ENCODE measurements around the gene ZNF808. TPM values are rescaled to one million over a fixed set of nuclear protein-coding genes. Genes with fewer than 3 reads are reported as not detected.
"Not testable (repeated sequence)": the region's sequence is repeated elsewhere in the genome, so short reads cannot be mapped to it uniquely, and the experiment has no call there.

The ZNF808 gene
- total RNA-seq, 5 donors from 2014 or later (not counting 1 experiment from before 2014, with no cell fraction given) = 26.5 to 46.7 (median 41.3) TPM

GRCh38 chr19:52518646-52519045, 8.8 kb upstream of the ZNF808 start:
- Mint-ChIP-seq H3K27ac (no peak overlapping the region), H3K27me3 (peaks cover 7 to 10% of the 10 kb centered on the region in 2 donors), H3K36me3 (peaks cover 19% of the 10 kb centered on the region), H3K9me3 (peaks cover 10 to 55% (median 42%) of the 10 kb centered on the region in 3 donors), H3K4me1 (no peaks in the 10 kb centered on the region), H3K4me3 (no peak overlapping the region)
- 20% methylated on average over 1 of the region's 2 CpGs for WGBS (ENCODE audit: insufficient coverage)
- CTCF ChIA-PET = no interaction called here
- H3K4me1 ChIP-seq (ENCODE audit: control insufficient read depth in 1 of 2, extremely low read depth in 1 of 2, insufficient read depth in 2 of 2, low read length in 2 of 2) = no peaks in the 10 kb centered on the region
- no peak for DNase-seq
- POLR2A ChIA-PET = no interaction called here
- H3K27me3 ChIP-seq (replicated peaks in 1 of 2; ENCODE audit: control insufficient read depth in 2 of 2, extremely low read depth in 1 of 2, insufficient read depth in 2 of 2, low read length in 1 of 2) = peaks cover 0 to 11% of the 10 kb centered on the region in 2 experiments
- no peaks in the 10 kb centered on the region for H3K36me3 ChIP-seq (ENCODE audit: control insufficient read depth in 2 of 2, extremely low read depth in 1 of 2, insufficient read depth in 1 of 2, low read length in 1 of 2)
- ATAC-seq (replicated peaks in 1 of 4) = no peak
- no peak overlapping the region for H3K27ac ChIP-seq (ENCODE audit: low read length)
- no peak overlapping the region for H3K4me3 ChIP-seq (ENCODE audit: control insufficient read depth in 1 of 2, extremely low read depth in 1 of 2, low read length in 1 of 2)
- no peaks in the 10 kb centered on the region for H3K9me3 ChIP-seq

- ATAC-seq (replicated peaks in 1 of 4); H3K9me3 ChIP-seq; H3K4me3 ChIP-seq (ENCODE audit: control insufficient read depth in 1 of 2, extremely low read depth in 1 of 2, low read length in 1 of 2); H3K36me3 ChIP-seq (ENCODE audit: control insufficient read depth in 2 of 2, extremely low read depth in 1 of 2, insufficient read depth in 1 of 2, low read length in 1 of 2); H3K27ac Mint-ChIP-seq; H3K4me1 Mint-ChIP-seq; DNase-seq; CTCF ChIA-PET; H3K4me1 ChIP-seq (ENCODE audit: control insufficient read depth in 1 of 2, extremely low read depth in 1 of 2, insufficient read depth in 2 of 2, low read length in 2 of 2); POLR2A ChIA-PET; H3K4me3 Mint-ChIP-seq; H3K27ac ChIP-seq (ENCODE audit: low read length); H3K27me3 Mint-ChIP-seq: not testable (repeated sequence)
- Mint-ChIP-seq H3K36me3 (peaks cover 14% of the 10 kb centered on the region), H3K9me3 (peaks cover 10 to 49% (median 39%) of the 10 kb centered on the region in 3 donors)
- H3K27me3 ChIP-seq (replicated peaks in 1 of 2; ENCODE audit: control insufficient read depth in 2 of 2, extremely low read depth in 1 of 2, insufficient read depth in 2 of 2, low read length in 1 of 2) = peaks cover 0 to 11% of the 10 kb centered on the region in 2 experiments
- 90% methylated on average over 4 of the region's 7 CpGs for WGBS (ENCODE audit: insufficient coverage)
Measured at GRCh38 chr19:52519175-52519574, 8.3 kb upstream of the ZNF808 start.

GRCh38 chr19:52520013-52520412, 7.5 kb upstream of the ZNF808 start:
- CTCF ChIA-PET = no interaction called here
- Mint-ChIP-seq H3K27me3 (peaks cover 7 to 10% of the 10 kb centered on the region in 2 donors), H3K4me3 (no peak overlapping the region), H3K4me1 (no peaks in the 10 kb centered on the region), H3K9me3 (peaks cover 10 to 45% (median 35%) of the 10 kb centered on the region in 3 donors), H3K36me3 (peaks cover 11% of the 10 kb centered on the region), H3K27ac (no peak overlapping the region)
- no peak overlapping the region for H3K4me3 ChIP-seq (ENCODE audit: control insufficient read depth in 1 of 2, extremely low read depth in 1 of 2, low read length in 1 of 2)
- peaks cover 0 to 11% of the 10 kb centered on the region in 2 experiments for H3K27me3 ChIP-seq (replicated peaks in 1 of 2; ENCODE audit: control insufficient read depth in 2 of 2, extremely low read depth in 1 of 2, insufficient read depth in 2 of 2, low read length in 1 of 2)
- no peak overlapping the region for H3K27ac ChIP-seq (ENCODE audit: low read length)
- no peaks in the 10 kb centered on the region for H3K36me3 ChIP-seq (ENCODE audit: control insufficient read depth in 2 of 2, extremely low read depth in 1 of 2, insufficient read depth in 1 of 2, low read length in 1 of 2)
- no CpG with 5 or more reads among the region's 4 CpGs for WGBS (ENCODE audit: insufficient coverage)
- H3K4me1 ChIP-seq (ENCODE audit: control insufficient read depth in 1 of 2, extremely low read depth in 1 of 2, insufficient read depth in 2 of 2, low read length in 2 of 2) = no peaks in the 10 kb centered on the region
- no peak for ATAC-seq (replicated peaks in 1 of 4)
- H3K9me3 ChIP-seq = no peaks in the 10 kb centered on the region
- DNase-seq = no peak
- POLR2A ChIA-PET = no interaction called here

GRCh38 chr19:52522551-52522950, 4.9 kb upstream of the ZNF808 start:
- peaks cover 7 to 31% (median 21%) of the 10 kb centered on the region in 3 donors for H3K9me3 Mint-ChIP-seq
- POLR2A ChIA-PET = no interaction called here

GRCh38 chr19:52524086-52524485, 3.4 kb upstream of the ZNF808 start:
- Histone ChIP-seq H3K4me3 (ENCODE audit: control insufficient read depth in 1 of 2, extremely low read depth in 1 of 2, low read length in 1 of 2) (no peak overlapping the region), H3K9me3 (no peaks in the 10 kb centered on the region), H3K27me3 (replicated peaks in 1 of 2; ENCODE audit: control insufficient read depth in 2 of 2, extremely low read depth in 1 of 2, insufficient read depth in 2 of 2, low read length in 1 of 2) (peaks cover 0 to 4% of the 10 kb centered on the region in 2 experiments), H3K27ac (ENCODE audit: low read length) (no peak overlapping the region), H3K4me1 (ENCODE audit: control insufficient read depth in 1 of 2, extremely low read depth in 1 of 2, insufficient read depth in 2 of 2, low read length in 2 of 2) (peaks cover 3 to 22% of the 10 kb centered on the region in 2 experiments), H3K36me3 (ENCODE audit: control insufficient read depth in 2 of 2, extremely low read depth in 1 of 2, insufficient read depth in 1 of 2, low read length in 1 of 2) (no peaks in the 10 kb centered on the region)
- POLR2A ChIA-PET = no interaction called here
- CTCF ChIA-PET = no interaction called here
- peaks cover 2 to 10% of the 10 kb centered on the region in 2 donors for H3K27me3 Mint-ChIP-seq
- H3K27ac Mint-ChIP-seq = no peak overlapping the region
- no peak overlapping the region for H3K4me3 Mint-ChIP-seq
- H3K9me3 Mint-ChIP-seq = peaks cover 7 to 27% (median 15%) of the 10 kb centered on the region in 3 donors
- ATAC-seq (replicated peaks in 1 of 4) = no peak
- 92% methylated on average over 13 of the region's 20 CpGs for WGBS (ENCODE audit: insufficient coverage)
- H3K36me3 Mint-ChIP-seq = no peaks in the 10 kb centered on the region
- DNase-seq = no peak
- peaks cover 17 to 21% (median 18%) of the 10 kb centered on the region in 3 donors for H3K4me1 Mint-ChIP-seq

More at GRCh38 chr19:52522551-52522950, 4.9 kb upstream of the ZNF808 start:
- Mint-ChIP-seq H3K27ac (no peak overlapping the region), H3K36me3 (no peaks in the 10 kb centered on the region), H3K4me3 (no peak overlapping the region), H3K27me3 (peaks cover 7 to 10% of the 10 kb centered on the region in 2 donors), H3K4me1 (peaks cover 4 to 7% (median 6%) of the 10 kb centered on the region in 3 donors)
- Histone ChIP-seq H3K9me3 (no peaks in the 10 kb centered on the region), H3K27ac (ENCODE audit: low read length) (no peak overlapping the region), H3K27me3 (replicated peaks in 1 of 2; ENCODE audit: control insufficient read depth in 2 of 2, extremely low read depth in 1 of 2, insufficient read depth in 2 of 2, low read length in 1 of 2) (peaks cover 0 to 8% of the 10 kb centered on the region in 2 experiments), H3K4me3 (ENCODE audit: control insufficient read depth in 1 of 2, extremely low read depth in 1 of 2, low read length in 1 of 2) (no peak overlapping the region), H3K36me3 (ENCODE audit: control insufficient read depth in 2 of 2, extremely low read depth in 1 of 2, insufficient read depth in 1 of 2, low read length in 1 of 2) (no peaks in the 10 kb centered on the region), H3K4me1 (ENCODE audit: control insufficient read depth in 1 of 2, extremely low read depth in 1 of 2, insufficient read depth in 2 of 2, low read length in 2 of 2) (peaks cover 0 to 7% of the 10 kb centered on the region in 2 experiments)
- CTCF ChIA-PET = no interaction called here
- 94% methylated on average over 8 of the region's 14 CpGs for WGBS (ENCODE audit: insufficient coverage)
- ATAC-seq (replicated peaks in 1 of 4) = no peak
- no peak for DNase-seq

- H3K36me3 ChIP-seq (ENCODE audit: control insufficient read depth in 2 of 2, extremely low read depth in 1 of 2, insufficient read depth in 1 of 2, low read length in 1 of 2) = no peaks in the 10 kb centered on the region
- ATAC-seq (replicated peaks in 1 of 4) = peak in 2 of 4 experiments; percentile 6 to 13
- H3K27me3 Mint-ChIP-seq = no peaks in the 10 kb centered on the region
Measured at GRCh38 chr19:52527956-52528351, 486 bp downstream of the ZNF808 start.

More at GRCh38 chr19:52527956-52528351, 486 bp downstream of the ZNF808 start:
- Mint-ChIP-seq H3K4me3 (peak overlapping the region; percentile 95 to 98 (median 97)), H3K36me3 (peaks cover 10% of the 10 kb centered on the region), H3K27ac (peak overlapping the region; percentile 97 to 99), H3K4me1 (peaks cover 28 to 40% (median 38%) of the 10 kb centered on the region in 3 donors), H3K9me3 (peaks cover 0 to 5% (median 0%) of the 10 kb centered on the region in 3 donors)
- Histone ChIP-seq H3K9me3 (no peaks in the 10 kb centered on the region), H3K4me1 (ENCODE audit: control insufficient read depth in 1 of 2, extremely low read depth in 1 of 2, insufficient read depth in 2 of 2, low read length in 2 of 2) (peaks cover 3 to 26% of the 10 kb centered on the region in 2 experiments), H3K4me3 (ENCODE audit: control insufficient read depth in 1 of 2, extremely low read depth in 1 of 2, low read length in 1 of 2) (peak overlapping the region; percentile 93 to 97), H3K27ac (ENCODE audit: low read length) (peak overlapping the region; percentile 85), H3K27me3 (replicated peaks in 1 of 2; ENCODE audit: control insufficient read depth in 2 of 2, extremely low read depth in 1 of 2, insufficient read depth in 2 of 2, low read length in 1 of 2) (no peaks in the 10 kb centered on the region)
- WGBS (ENCODE audit: insufficient coverage) = 3% methylated on average over 23 of the region's 25 CpGs
- POLR2A ChIA-PET = no interaction called here
- DNase-seq = no peak
- CTCF ChIA-PET = no interaction called here
